HEK293T (cell line): Measurements from ENCODE around the gene RRH.
"Not testable (repeated sequence)": the region's sequence is repeated elsewhere in the genome, so short reads cannot be mapped to it uniquely, and the experiment has no call there.

Experiments
- CTCF ChIA-PET: fragments of 350-600 bp; formaldehyde crosslinking; extraction: SDS; loops from one replicate; lab custom pipeline; 2021; ENCODE audit warnings: antibody characterized with exemption, inconsistent platforms; lab: Yijun Ruan, JAX
- POLR2A ChIA-PET: fragments of 350-600 bp; formaldehyde crosslinking; extraction: SDS; loops from one replicate; lab custom pipeline; 2020; ENCODE audit warnings: antibody characterized with exemption, inconsistent platforms; lab: Yijun Ruan, JAX
- DNase-seq: peaks from one replicate; pipeline ENCODE4 v3.0.0; 2012; ENCODE audit warnings: mixed read lengths; ENCODE audit errors: extremely low spot score
- ARNT ChIP-seq: fragments of 450-650 bp; IDR thresholded peaks from 2 replicates; pipeline ENCODE4 v1.6.1; 2017; ENCODE audit warnings: mild to moderate bottlenecking
- BHLHE40 ChIP-seq: fragments of 450-650 bp; IDR thresholded peaks from 2 replicates; pipeline ENCODE4 v1.6.1; 2016; ENCODE audit warnings: mild to moderate bottlenecking, moderate library complexity, borderline replicate concordance
- CTBP1 ChIP-seq: fragments of 450-650 bp; IDR thresholded peaks from 2 replicates; pipeline ENCODE4 v1.6.1; 2016; ENCODE audit warnings: borderline replicate concordance
- ELF4 ChIP-seq: fragments of 450-650 bp; IDR thresholded peaks from 2 replicates; pipeline ENCODE4 v1.6.1; 2017; ENCODE audit warnings: antibody characterized with exemption
- FOXA1 ChIP-seq: fragments of 450-650 bp; IDR thresholded peaks from 2 replicates; pipeline ENCODE4 v1.6.1; 2016; ENCODE audit warnings: mild to moderate bottlenecking
- FOXK2 ChIP-seq: fragments of 450-650 bp; IDR thresholded peaks from 2 replicates; pipeline ENCODE4 v1.6.1; 2016; ENCODE audit warnings: mild to moderate bottlenecking
- FOXM1 ChIP-seq: fragments of 450-650 bp; IDR thresholded peaks from 2 replicates; pipeline ENCODE4 v1.6.1; 2017; ENCODE audit warnings: mild to moderate bottlenecking, borderline replicate concordance
- HDGF ChIP-seq: fragments of 450-650 bp; IDR thresholded peaks from 2 replicates; pipeline ENCODE4 v1.6.1; 2017; ENCODE audit warnings: antibody characterized with exemption, borderline replicate concordance
- L3MBTL2 ChIP-seq: fragments of 450-650 bp; conservative IDR thresholded peaks from 2 replicates; pipeline ENCODE4 v1.6.1; 2016; ENCODE audit warnings: mild to moderate bottlenecking
- LEF1 ChIP-seq: fragments of 450-650 bp; IDR thresholded peaks from 2 replicates; pipeline ENCODE4 v1.6.1; 2017; ENCODE audit warnings: mild to moderate bottlenecking, borderline replicate concordance
- NFRKB ChIP-seq: fragments of 450-650 bp; IDR thresholded peaks from 2 replicates; pipeline ENCODE4 v1.6.1; 2016; ENCODE audit warnings: mild to moderate bottlenecking, moderate library complexity
- SP1 ChIP-seq: fragments of 450-650 bp; IDR thresholded peaks from 2 replicates; pipeline ENCODE4 v1.6.1; 2017
- SUZ12 ChIP-seq: fragments of 450-650 bp; IDR thresholded peaks from 2 replicates; pipeline ENCODE4 v1.6.1; 2016; ENCODE audit warnings: mild to moderate bottlenecking
- TARDBP ChIP-seq: fragments of 450-650 bp; IDR thresholded peaks from 2 replicates; pipeline ENCODE4 v1.6.1; 2016
- ZNF384 ChIP-seq: fragments of 450-650 bp; IDR thresholded peaks from 2 replicates; pipeline ENCODE4 v1.6.1; 2016
- TF ChIP-seq, protein P1 (sequence below): fragments of 450-650 bp; IDR thresholded peaks from 2 replicates; pipeline ENCODE4 v1.6.1; 2016

Gene RRH, protein sequence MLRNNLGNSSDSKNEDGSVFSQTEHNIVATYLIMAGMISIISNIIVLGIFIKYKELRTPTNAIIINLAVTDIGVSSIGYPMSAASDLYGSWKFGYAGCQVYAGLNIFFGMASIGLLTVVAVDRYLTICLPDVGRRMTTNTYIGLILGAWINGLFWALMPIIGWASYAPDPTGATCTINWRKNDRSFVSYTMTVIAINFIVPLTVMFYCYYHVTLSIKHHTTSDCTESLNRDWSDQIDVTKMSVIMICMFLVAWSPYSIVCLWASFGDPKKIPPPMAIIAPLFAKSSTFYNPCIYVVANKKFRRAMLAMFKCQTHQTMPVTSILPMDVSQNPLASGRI

DNA sequence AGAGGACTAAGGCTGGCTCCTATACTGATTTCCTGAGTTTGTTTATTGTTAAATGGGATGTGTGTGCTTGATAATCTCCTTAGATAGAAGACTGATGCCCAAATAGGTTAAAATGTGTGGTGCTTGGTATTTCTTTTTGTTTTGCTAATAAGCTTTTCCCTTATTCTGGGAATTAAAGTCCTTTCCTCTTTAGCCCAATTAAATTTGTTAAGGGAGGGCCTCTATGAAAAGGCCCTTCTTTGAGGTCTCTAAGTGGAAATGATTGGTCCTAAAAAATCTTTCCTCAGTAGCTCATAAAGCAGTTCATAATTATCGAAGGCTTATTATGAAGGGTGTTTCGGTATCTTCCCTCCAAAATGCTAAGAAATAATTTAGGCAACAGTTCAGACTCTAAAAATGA lies at the start of gene RRH:
Gene RRH (plus strand): TSS at position 301 of the 400 bp plus-strand sequence. CDS start 56 bp downstream, at position 357.
- no peak for TF ChIP-seq FOXM1
- no peak for TF ChIP-seq BHLHE40
- TF ChIP-seq CTBP1, result no peak
- no peak for TF ChIP-seq TARDBP
- TF ChIP-seq ELF4, result no peak
- no peak for TF ChIP-seq SUZ12
- no peak for TF ChIP-seq FOXK2
- no peak for TF ChIP-seq HDGF
- no peak for TF ChIP-seq ZNF384
- no peak for TF ChIP-seq FOXA1
- TF ChIP-seq LEF1, result no peak
- TF ChIP-seq SP1, result no peak
- no peak for TF ChIP-seq L3MBTL2
- ChIA-PET POLR2A (no interaction called here), CTCF (interaction anchor here (0.9 kb wide), 1 partner anchor 123 kb away, joined by 3 read pairs; no protein-coding TSS in a partner anchor)
- DNase-seq, result no peak

DNA sequence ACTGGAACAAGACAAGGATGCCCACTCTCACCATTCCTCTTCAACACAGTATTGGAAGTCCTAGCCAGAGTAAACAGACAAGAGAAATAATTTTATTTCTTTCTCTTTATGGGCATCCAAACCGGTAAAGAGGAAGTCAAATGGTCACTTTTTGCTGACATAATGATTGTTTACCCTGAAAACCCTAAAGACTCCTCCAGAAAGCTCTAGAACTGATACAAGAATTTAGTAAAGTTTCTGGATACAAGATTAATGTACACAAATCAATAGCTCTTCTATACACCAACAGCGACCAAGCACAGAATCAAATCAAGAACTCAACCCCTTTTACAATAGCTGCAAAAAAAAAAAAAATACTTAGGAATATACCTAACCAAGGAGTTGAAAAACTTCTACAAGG lies 45.7 kb upstream of the RRH start:
- CTCF ChIA-PET, DNase-seq, POLR2A ChIA-PET: not testable (repeated sequence)

DNA sequence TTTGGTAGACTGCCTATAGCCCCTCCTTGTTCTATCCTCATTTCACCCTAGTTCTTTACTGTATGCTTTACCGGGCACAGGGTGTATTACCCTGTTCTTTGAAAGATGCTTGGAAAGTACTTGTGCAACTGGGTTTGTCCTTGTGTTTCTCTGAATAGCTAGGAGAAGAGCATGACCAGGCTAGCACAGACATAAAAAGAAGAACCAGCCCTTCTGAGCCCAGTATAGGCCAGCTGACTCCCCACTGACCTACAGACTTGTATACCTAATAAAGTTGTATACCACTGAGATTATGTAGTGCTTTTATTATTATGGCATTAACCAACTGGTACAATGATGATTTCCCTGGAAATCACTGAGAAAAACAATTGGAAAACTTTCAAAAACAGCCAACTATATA lies 40.9 kb upstream of the RRH start:
- ChIA-PET CTCF (no interaction called here), POLR2A (no interaction called here)
- DNase-seq, result no peak
- no peak for TF ChIP-seq FOXK2
- no peak for TF ChIP-seq ZNF384
- TF ChIP-seq CTBP1, result no peak
- no peak for TF ChIP-seq FOXM1
- no peak for TF ChIP-seq FOXA1

DNA sequence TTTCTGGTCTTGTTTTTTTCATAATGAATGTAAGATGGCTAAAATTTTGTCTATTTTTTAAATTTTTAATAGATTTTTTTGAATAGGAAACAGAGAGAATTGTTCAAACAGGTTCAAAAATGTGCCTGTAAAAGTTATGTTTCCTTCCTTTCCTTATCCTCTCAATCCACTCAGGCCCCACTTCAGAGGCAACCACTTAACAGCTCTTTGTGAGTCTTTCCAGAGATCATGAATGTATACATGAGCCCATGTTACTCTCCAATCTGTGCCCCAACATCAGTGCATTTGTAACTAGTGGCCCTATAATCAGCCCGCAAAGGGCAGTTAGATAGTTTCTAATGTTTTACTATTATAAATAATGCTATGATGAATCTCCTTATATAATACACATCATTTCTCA lies 40.0 kb upstream of the RRH start:
- POLR2A ChIA-PET, result no interaction called here
- CTCF ChIA-PET, result no interaction called here
- DNase-seq, result no peak
- TF ChIP-seq ARNT, result no peak
- TF ChIP-seq SP1, result no peak
- no peak for TF ChIP-seq CTBP1
- TF ChIP-seq FOXK2, result no peak
- TF ChIP-seq ELF4, result no peak
- no peak for TF ChIP-seq LEF1
- TF ChIP-seq ZNF384, result no peak
- no peak for TF ChIP-seq FOXA1
- TF ChIP-seq TARDBP, result no peak
- no peak for TF ChIP-seq HDGF
- no peak for TF ChIP-seq SUZ12

DNA sequence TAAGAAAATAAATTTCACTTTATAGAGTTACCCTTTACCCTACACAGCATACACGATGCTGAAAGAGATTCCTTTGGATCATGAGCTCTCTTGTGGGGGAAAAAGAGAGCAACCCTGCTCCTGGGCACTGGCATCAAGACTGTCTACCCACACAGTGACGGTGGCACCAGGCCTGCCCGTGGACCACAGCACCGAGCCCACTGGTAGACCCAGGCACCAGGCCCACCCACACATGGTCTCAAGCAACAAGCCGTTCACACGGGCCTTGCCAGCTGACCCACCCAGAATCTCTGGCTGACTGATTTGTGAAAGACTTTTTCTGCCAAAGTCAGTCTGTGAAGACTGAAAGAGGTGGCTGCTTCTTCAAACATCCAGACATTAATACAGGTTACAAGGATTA lies 32.7 kb upstream of the RRH start:
- DNase-seq, result no peak
- POLR2A ChIA-PET, result no interaction called here
- TF ChIP-seq, protein P1, sequence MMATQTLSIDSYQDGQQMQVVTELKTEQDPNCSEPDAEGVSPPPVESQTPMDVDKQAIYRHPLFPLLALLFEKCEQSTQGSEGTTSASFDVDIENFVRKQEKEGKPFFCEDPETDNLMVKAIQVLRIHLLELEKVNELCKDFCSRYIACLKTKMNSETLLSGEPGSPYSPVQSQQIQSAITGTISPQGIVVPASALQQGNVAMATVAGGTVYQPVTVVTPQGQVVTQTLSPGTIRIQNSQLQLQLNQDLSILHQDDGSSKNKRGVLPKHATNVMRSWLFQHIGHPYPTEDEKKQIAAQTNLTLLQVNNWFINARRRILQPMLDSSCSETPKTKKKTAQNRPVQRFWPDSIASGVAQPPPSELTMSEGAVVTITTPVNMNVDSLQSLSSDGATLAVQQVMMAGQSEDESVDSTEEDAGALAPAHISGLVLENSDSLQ, result no peak
- no peak for TF ChIP-seq CTBP1
- TF ChIP-seq HDGF, result no peak
- TF ChIP-seq ZNF384, result no peak
- TF ChIP-seq TARDBP, result no peak
- no peak for TF ChIP-seq FOXM1
- TF ChIP-seq NFRKB, result no peak
- TF ChIP-seq L3MBTL2, result no peak
- TF ChIP-seq BHLHE40, result no peak
- TF ChIP-seq SP1, result no peak
- TF ChIP-seq FOXK2, result no peak
- CTCF ChIA-PET, result no interaction called here

DNA sequence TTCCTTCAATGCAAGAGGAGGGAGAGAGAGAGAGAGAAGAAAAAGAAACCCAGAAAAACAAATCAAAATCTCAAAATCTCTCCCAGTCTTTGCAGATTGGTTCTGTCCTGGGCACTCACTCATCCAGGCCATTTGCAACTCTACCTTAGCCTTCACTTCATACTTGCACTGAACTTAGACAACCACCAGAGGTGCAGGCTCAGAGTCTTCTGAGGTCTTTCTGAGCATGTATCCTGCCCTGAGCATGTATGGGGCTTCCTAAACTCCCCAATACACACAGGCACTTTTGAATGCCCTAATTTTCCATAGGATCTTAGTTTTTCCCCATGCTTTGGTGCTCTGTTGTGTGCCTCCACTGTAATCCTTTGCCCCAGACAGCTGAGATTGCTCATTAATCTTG lies 28.9 kb upstream of the RRH start:
- no peak for DNase-seq
- CTCF ChIA-PET, result interaction anchor here (0.6 kb wide), 1 partner anchor 18 kb away, joined by 3 read pairs; no protein-coding TSS in a partner anchor
- POLR2A ChIA-PET, result no interaction called here
- TF ChIP-seq, protein P1, result no peak
- TF ChIP-seq FOXM1 (no peak), LEF1 (no peak), ZNF384 (no peak), CTBP1 (no peak), NFRKB (no peak), FOXK2 (no peak), L3MBTL2 (no peak), HDGF (no peak), FOXA1 (no peak), SUZ12 (no peak), TARDBP (no peak), BHLHE40 (no peak)

DNA sequence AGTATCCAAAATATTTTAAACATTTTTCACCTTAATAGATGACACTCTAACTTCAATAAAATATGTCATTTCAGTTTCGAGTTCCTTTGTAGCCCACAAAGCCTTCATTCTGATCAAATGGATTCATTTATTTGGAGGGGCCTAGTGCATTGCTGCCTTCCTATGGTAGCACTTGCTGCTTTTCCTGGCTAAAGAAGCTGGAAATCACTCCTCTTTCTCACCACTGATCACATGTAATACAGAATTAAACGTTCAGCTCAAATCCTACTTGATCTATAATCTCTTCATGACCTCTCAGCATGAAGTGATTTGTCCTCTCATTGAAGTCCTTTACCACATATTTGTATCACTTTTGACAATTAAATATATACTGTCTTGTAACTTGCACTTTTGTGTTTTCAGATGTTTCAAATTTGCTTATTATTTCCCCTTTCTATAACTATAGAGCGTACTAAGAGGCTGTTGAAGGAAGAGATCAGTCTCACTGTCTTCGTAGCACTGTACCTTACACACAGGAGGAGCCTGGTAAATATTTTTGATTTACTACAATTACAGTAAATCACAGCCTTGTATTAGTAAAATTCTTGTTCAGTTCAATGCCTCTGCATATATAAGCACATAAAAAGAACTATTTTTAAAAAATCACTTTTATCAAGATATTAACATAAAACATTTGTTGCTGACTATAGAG lies 26.5 kb upstream of the RRH start:
- CTCF ChIA-PET, result interaction anchor here (1.5 kb wide), 1 partner anchor 97 kb away, joined by 5 read pairs; the partner anchor contains the start of gene CASP6
- no peak for TF ChIP-seq ELF4
- POLR2A ChIA-PET, result no interaction called here
- DNase-seq, result no peak
